Transverse colon (tissue), 4 donors: Measurements from ENCODE around the gene STX12. TPM values are rescaled to one million over a fixed set of nuclear protein-coding genes. Genes with fewer than 3 reads are reported as not detected.
A peak's percentile ranks its signal among the peaks of the same experiment; 100 is the strongest.

Experiments used
- DNase-seq: peaks from one replicate; pipeline ENCODE4 v3.0.0-alpha.2; 2019
- H3K27ac ChIP-seq, 4 donors: fragments of 200-600 bp; sonication (generic); 2 replicates each; pipeline ENCODE4 v1.5.1; 2016 to 2018; ENCODE audit warnings: inconsistent platforms in 4 of 4
- H3K27me3 ChIP-seq: fragments of 200-600 bp; sonication (generic); 2 replicates; pipeline ENCODE4 v1.5.1; 2017; ENCODE audit warnings: inconsistent platforms
- H3K36me3 ChIP-seq, 4 donors: fragments of 200-600 bp; sonication (generic); 2 replicates each; pipeline ENCODE4 v1.5.1; 2017 to 2019; ENCODE audit warnings: inconsistent platforms in 4 of 4
- H3K4me1 ChIP-seq, 4 donors: fragments of 200-600 bp; sonication (generic); 2 replicates each; pipeline ENCODE4 v1.5.1; 2017 to 2020; ENCODE audit warnings: inconsistent platforms in 4 of 4
- H3K4me3 ChIP-seq, 4 donors: fragments of 200-600 bp; sonication (generic); 1 replicate in 1 of 4; 2 replicates in 3 of 4; pipeline versions ENCODE4 v1.5.1 to v1.6.1; 2017 to 2019; ENCODE audit warnings: inconsistent platforms in 4 of 4
- H3K9me3 ChIP-seq, 2 donors: fragments of 200-600 bp; sonication (generic); 2 replicates each; pipeline ENCODE4 v1.5.1; 2017 to 2019; ENCODE audit warnings: inconsistent platforms in 2 of 2
- CTCF ChIP-seq, 5 experiments: fragments of 200-600 bp in 3 of 5; fragments of 450-650 bp in 2 of 5; sonication (generic) in 3 of 5; IDR thresholded peaks; 1 replicate in 2 of 5; 2 replicates in 3 of 5; pipeline ENCODE4 v1.5.1; 2016 to 2017; ENCODE audit warnings: antibody characterized with exemption in 5 of 5, inconsistent platforms in 3 of 5, mild to moderate bottlenecking in 2 of 5, moderate library complexity in 1 of 5
- EP300 ChIP-seq: sonication (generic); formaldehyde crosslinking; IDR thresholded peaks from one replicate; pipeline ENCODE4 v1.6.1; 2017; ENCODE audit warnings: antibody characterized with exemption, low read depth
- POLR2A ChIP-seq: fragments of 450-650 bp; IDR thresholded peaks from one replicate; pipeline ENCODE4 v1.6.1; 2016; ENCODE audit warnings: antibody characterized with exemption, mild to moderate bottlenecking, moderate library complexity
- POLR2AphosphoS5 ChIP-seq, 3 donors: sonication (generic); formaldehyde crosslinking; IDR thresholded peaks; one replicate each; pipeline ENCODE4 v1.6.1; 2016; ENCODE audit warnings: antibody characterized with exemption in 3 of 3
- whole genome bisulfite sequencing, 2 donors: methylation state at CpG; one replicate each; pipeline ENCODE4 v1.1.5; 2018; ENCODE audit warnings: low coverage in 1 of 2; 5-methylcytosine and 5-hydroxymethylcytosine counted together
- in situ Hi-C, 4 donors: fragments of 200-750 bp; cut with MboI; loops; one replicate each; pipeline versions ENCODE4 v1.15.0 to v1.15.1; 2017; ENCODE audit warnings: low sequenced_read_pairs in 3 of 4, low pct_ligation_motif_present in 1 of 4, low pct_unique_long_range_greater_than_20kb in 1 of 4
- intact Hi-C: fragments of 100-400 bp; cut with DNase I; formaldehyde crosslinking; loops from one replicate; pipeline ENCODE4 v1.15.1; 2023; ENCODE audit warnings: low total_unique reads
- total RNA-seq, 4 donors: library from RNA; depleted of rRNA; stranded (reverse); fragments of >200 nt; gene quantifications; one replicate each; pipeline ENCODE4 v1.1.0, GENCODE V29; 2016

The STX12 gene
- total RNA-seq, 4 donors from 2014 or later, result 11.3 to 65.3 (median 47.6) TPM

GRCh38 chr1:27744556-27744955 lies 28.5 kb upstream of the STX12 start:
- no peak for TF ChIP-seq POLR2A
- TF ChIP-seq EP300, result no peak
- TF ChIP-seq CTCF (IDR thresholded peaks at IDR 0.05), result no peak
- no peak for TF ChIP-seq POLR2AphosphoS5 (IDR thresholded peaks at IDR 0.05)
- intact Hi-C loops (no loop called here), in situ Hi-C loops (no loop called here)
- 81 to 93% methylated on average over 3 to 5 of the region's 5 CpGs for WGBS, 2 donors
- DNase-seq, result no peak
- no peak overlapping the region for H3K4me3 ChIP-seq
- H3K27me3 ChIP-seq, result no peaks in the 10 kb centered on the region
- no peaks in the 10 kb centered on the region for H3K9me3 ChIP-seq
- H3K4me1 ChIP-seq, result no peaks in the 10 kb centered on the region
- H3K36me3 ChIP-seq, result peaks cover 0 to 36% (median 16%) of the 10 kb centered on the region in 4 donors
- no peak overlapping the region for H3K27ac ChIP-seq

GRCh38 chr1:27745466-27745865 lies 27.6 kb upstream of the STX12 start:
- in situ Hi-C loops (no loop called here), intact Hi-C loops (no loop called here)
- H3K4me1 ChIP-seq, result no peaks in the 10 kb centered on the region
- no peak for DNase-seq
- 78 to 94% methylated on average over 4 of the region's 4 CpGs for whole genome bisulfite sequencing, 2 donors
- H3K4me3 ChIP-seq, result no peak overlapping the region
- H3K9me3 ChIP-seq, result no peaks in the 10 kb centered on the region
- H3K27ac ChIP-seq, result no peak overlapping the region
- H3K27me3 ChIP-seq, result no peaks in the 10 kb centered on the region
- H3K36me3 ChIP-seq, result peaks cover 0 to 45% (median 19%) of the 10 kb centered on the region in 4 donors
- TF ChIP-seq CTCF (IDR thresholded peaks at IDR 0.05) (no peak), POLR2A (no peak), POLR2AphosphoS5 (IDR thresholded peaks at IDR 0.05) (no peak), EP300 (no peak)

GRCh38 chr1:27752360-27752759 lies 20.7 kb upstream of the STX12 start:
- H3K36me3 ChIP-seq, result peaks cover 0 to 44% (median 12%) of the 10 kb centered on the region in 4 donors
- H3K4me1 ChIP-seq, result no peaks in the 10 kb centered on the region
- 59 to 68% methylated on average over 3 of the region's 3 CpGs for WGBS, 2 donors
- in situ Hi-C loops, result no loop called here
- H3K27ac ChIP-seq, result peak overlapping the region in 1 of 4 donors; percentile 4
- intact Hi-C loops, result no loop called here
- H3K27me3 ChIP-seq, result no peaks in the 10 kb centered on the region
- TF ChIP-seq POLR2A (no peak), POLR2AphosphoS5 (IDR thresholded peaks at IDR 0.05) (no peak), EP300 (no peak), CTCF (IDR thresholded peaks at IDR 0.05) (no peak)
- no peak for DNase-seq
- H3K4me3 ChIP-seq, result no peak overlapping the region
- H3K9me3 ChIP-seq, result no peaks in the 10 kb centered on the region

GRCh38 chr1:27755286-27755685 lies 17.7 kb upstream of the STX12 start:
- peaks cover 0 to 38% (median 13%) of the 10 kb centered on the region in 4 donors for H3K36me3 ChIP-seq
- in situ Hi-C loops, result no loop called here

More at GRCh38 chr1:27755286-27755685, 17.7 kb upstream of the STX12 start:
- H3K27me3 ChIP-seq, result no peaks in the 10 kb centered on the region
- intact Hi-C loops, result no loop called here
- TF ChIP-seq POLR2AphosphoS5 (IDR thresholded peaks at IDR 0.05) (no peak), EP300 (no peak), CTCF (IDR thresholded peaks at IDR 0.05) (no peak), POLR2A (no peak)
- no peak for DNase-seq
- no peaks in the 10 kb centered on the region for H3K9me3 ChIP-seq
- H3K27ac ChIP-seq, result no peak overlapping the region
- WGBS, 2 donors, result 97 to 100% methylated on average over 1 of the region's 1 CpG
- no peak overlapping the region for H3K4me3 ChIP-seq
- H3K4me1 ChIP-seq, result no peaks in the 10 kb centered on the region
